Right forelimb (tissue), 1 donor: Measurements from ENCODE around the gene PRSS50.

ENCODE experiments used
- DNase-seq: peaks from one replicate; pipeline ENCODE4 v3.0.0-alpha.2; 2018

The PRSS50 gene

GRCh38 chr3:46669191-46669999 is 48.3 kb downstream of the PRSS50 start:
- peak; percentile 32 for DNase-seq

- DNase-seq, result peak; percentile 38
Measured at GRCh38 chr3:46668591-46668990, 49.1 kb downstream of the PRSS50 start.

GRCh38 chr3:46668116-46668515 is 49.6 kb downstream of the PRSS50 start:
- peak; percentile 39 for DNase-seq

- no peak for DNase-seq
Measured at GRCh38 chr3:46667657-46668056, 50.0 kb downstream of the PRSS50 start.

- DNase-seq, result peak; percentile 24
Measured at GRCh38 chr3:46667061-46667621, 50.5 kb downstream of the PRSS50 start.

- DNase-seq, result peak; percentile 33
Measured at GRCh38 chr3:46666453-46666845, 51.2 kb downstream of the PRSS50 start.

GRCh38 chr3:46665763-46666452 is 51.8 kb downstream of the PRSS50 start:
- DNase-seq, result peak; percentile 37

- peak; percentile 28 for DNase-seq
Measured at GRCh38 chr3:46664971-46665762, 52.5 kb downstream of the PRSS50 start.

- no peak for DNase-seq
Measured at GRCh38 chr3:46664188-46664970, 53.3 kb downstream of the PRSS50 start.

- DNase-seq, result no peak
Measured at GRCh38 chr3:46663591-46664135, 54.0 kb downstream of the PRSS50 start.

GRCh38 chr3:46662771-46663551 is 54.7 kb downstream of the PRSS50 start:
- peak; percentile 76 for DNase-seq
